ENCODE measurements around the gene KRTAP5-5. TPM values are rescaled to one million over a fixed set of nuclear protein-coding genes. Genes with fewer than 3 reads are reported as not detected.

KRTAP5-5 gene
- total and polyA plus RNA-seq, 2 experiments from 2014 or later: not detected

DNA sequence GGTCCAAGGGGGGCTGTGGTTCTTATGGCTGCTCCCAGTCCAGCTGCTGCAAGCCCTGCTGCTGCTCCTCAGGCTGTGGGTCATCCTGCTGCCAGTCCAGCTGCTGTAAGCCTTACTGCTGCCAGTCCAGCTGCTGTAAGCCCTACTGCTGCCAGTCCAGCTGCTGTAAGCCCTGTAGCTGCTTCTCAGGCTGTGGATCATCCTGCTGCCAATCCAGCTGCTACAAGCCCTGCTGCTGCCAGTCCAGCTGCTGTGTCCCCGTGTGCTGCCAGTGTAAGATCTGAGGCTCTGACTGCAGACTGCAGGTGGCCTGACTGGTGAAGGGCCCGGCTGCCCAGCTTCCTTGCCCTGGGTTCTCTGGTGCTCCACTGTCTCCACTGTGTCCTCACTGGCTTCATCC is 696 bp downstream of the KRTAP5-5 start:
- ATAC-seq (no peak), DNase-seq (ENCODE audit: low spot score) (no peak)
- peaks cover 4% of the 10 kb centered on the region; the same call in 1 of the 3 replicates for H3K4me1 Mint-ChIP-seq
- H3K27ac Mint-ChIP-seq: no peak overlapping the region
- peaks cover 3% of the 10 kb centered on the region; the same call in 1 of the 2 replicates for H3K4me1 ChIP-seq (ENCODE audit: insufficient read depth)
- H3K79me2 ChIP-seq (replicated peaks; ENCODE audit: insufficient read depth): no peaks in the 10 kb centered on the region
- H3K27me3 ChIP-seq (ENCODE audit: insufficient read depth): no peaks in the 10 kb centered on the region
- no peaks in the 10 kb centered on the region for H4K20me1 ChIP-seq (replicated peaks; ENCODE audit: insufficient read depth)
- no peak overlapping the region for H3K4me3 Mint-ChIP-seq
- no peaks in the 10 kb centered on the region for H3K9me2 ChIP-seq (ENCODE audit: insufficient read depth)
- no peaks in the 10 kb centered on the region for H3F3A ChIP-seq (replicated peaks; ENCODE audit: low read depth)
- H2AFZ ChIP-seq: no peak overlapping the region
- H3K27ac ChIP-seq (ENCODE audit: low read depth): no peak overlapping the region
- no peak overlapping the region for H3K4me2 ChIP-seq
- no peaks in the 10 kb centered on the region for H3K9me3 Mint-ChIP-seq
- TF ChIP-seq CREB1 (CRISPR knock-in tag; IDR thresholded peaks at IDR 0.05; ENCODE audit: low read depth) (no peak), STAT1 (IDR thresholded peaks at IDR 0.05; ENCODE audit: unreplicated experiment) (no peak), ZNF331 (CRISPR knock-in tag; IDR thresholded peaks at IDR 0.05; ENCODE audit: low read depth) (no peak), ZNF114 (CRISPR knock-in tag; IDR thresholded peaks at IDR 0.05) (no peak), POLR2AphosphoS5 (IDR thresholded peaks at IDR 0.05; ENCODE audit: low read depth) (no peak), NANOG (IDR thresholded peaks at IDR 0.05; ENCODE audit: borderline replicate concordance) (no peak)
- TF ChIP-seq, protein P1, sequence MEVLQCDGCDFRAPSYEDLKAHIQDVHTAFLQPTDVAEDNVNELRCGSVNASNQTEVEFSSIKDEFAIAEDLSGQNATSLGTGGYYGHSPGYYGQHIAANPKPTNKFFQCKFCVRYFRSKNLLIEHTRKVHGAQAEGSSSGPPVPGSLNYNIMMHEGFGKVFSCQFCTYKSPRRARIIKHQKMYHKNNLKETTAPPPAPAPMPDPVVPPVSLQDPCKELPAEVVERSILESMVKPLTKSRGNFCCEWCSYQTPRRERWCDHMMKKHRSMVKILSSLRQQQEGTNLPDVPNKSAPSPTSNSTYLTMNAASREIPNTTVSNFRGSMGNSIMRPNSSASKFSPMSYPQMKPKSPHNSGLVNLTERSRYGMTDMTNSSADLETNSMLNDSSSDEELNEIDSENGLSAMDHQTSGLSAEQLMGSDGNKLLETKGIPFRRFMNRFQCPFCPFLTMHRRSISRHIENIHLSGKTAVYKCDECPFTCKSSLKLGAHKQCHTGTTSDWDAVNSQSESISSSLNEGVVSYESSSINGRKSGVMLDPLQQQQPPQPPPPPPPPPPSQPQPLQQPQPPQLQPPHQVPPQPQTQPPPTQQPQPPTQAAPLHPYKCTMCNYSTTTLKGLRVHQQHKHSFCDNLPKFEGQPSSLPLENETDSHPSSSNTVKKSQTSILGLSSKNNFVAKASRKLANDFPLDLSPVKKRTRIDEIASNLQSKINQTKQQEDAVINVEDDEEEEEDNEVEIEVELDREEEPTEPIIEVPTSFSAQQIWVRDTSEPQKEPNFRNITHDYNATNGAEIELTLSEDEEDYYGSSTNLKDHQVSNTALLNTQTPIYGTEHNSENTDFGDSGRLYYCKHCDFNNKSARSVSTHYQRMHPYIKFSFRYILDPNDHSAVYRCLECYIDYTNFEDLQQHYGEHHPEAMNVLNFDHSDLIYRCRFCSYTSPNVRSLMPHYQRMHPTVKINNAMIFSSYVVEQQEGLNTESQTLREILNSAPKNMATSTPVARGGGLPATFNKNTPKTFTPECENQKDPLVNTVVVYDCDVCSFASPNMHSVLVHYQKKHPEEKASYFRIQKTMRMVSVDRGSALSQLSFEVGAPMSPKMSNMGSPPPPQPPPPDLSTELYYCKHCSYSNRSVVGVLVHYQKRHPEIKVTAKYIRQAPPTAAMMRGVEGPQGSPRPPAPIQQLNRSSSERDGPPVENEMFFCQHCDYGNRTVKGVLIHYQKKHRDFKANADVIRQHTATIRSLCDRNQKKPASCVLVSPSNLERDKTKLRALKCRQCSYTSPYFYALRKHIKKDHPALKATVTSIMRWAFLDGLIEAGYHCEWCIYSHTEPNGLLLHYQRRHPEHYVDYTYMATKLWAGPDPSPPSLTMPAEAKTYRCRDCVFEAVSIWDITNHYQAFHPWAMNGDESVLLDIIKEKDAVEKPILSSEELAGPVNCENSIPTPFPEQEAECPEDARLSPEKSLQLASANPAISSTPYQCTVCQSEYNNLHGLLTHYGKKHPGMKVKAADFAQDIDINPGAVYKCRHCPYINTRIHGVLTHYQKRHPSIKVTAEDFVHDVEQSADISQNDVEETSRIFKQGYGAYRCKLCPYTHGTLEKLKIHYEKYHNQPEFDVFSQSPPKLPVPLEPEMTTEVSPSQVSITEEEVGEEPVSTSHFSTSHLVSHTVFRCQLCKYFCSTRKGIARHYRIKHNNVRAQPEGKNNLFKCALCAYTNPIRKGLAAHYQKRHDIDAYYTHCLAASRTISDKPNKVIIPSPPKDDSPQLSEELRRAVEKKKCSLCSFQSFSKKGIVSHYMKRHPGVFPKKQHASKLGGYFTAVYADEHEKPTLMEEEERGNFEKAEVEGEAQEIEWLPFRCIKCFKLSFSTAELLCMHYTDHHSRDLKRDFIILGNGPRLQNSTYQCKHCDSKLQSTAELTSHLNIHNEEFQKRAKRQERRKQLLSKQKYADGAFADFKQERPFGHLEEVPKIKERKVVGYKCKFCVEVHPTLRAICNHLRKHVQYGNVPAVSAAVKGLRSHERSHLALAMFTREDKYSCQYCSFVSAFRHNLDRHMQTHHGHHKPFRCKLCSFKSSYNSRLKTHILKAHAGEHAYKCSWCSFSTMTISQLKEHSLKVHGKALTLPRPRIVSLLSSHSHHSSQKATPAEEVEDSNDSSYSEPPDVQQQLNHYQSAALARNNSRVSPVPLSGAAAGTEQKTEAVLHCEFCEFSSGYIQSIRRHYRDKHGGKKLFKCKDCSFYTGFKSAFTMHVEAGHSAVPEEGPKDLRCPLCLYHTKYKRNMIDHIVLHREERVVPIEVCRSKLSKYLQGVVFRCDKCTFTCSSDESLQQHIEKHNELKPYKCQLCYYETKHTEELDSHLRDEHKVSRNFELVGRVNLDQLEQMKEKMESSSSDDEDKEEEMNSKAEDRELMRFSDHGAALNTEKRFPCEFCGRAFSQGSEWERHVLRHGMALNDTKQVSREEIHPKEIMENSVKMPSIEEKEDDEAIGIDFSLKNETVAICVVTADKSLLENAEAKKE (CRISPR knock-in tag; IDR thresholded peaks at IDR 0.05): no peak
- TF ChIP-seq, protein P2, sequence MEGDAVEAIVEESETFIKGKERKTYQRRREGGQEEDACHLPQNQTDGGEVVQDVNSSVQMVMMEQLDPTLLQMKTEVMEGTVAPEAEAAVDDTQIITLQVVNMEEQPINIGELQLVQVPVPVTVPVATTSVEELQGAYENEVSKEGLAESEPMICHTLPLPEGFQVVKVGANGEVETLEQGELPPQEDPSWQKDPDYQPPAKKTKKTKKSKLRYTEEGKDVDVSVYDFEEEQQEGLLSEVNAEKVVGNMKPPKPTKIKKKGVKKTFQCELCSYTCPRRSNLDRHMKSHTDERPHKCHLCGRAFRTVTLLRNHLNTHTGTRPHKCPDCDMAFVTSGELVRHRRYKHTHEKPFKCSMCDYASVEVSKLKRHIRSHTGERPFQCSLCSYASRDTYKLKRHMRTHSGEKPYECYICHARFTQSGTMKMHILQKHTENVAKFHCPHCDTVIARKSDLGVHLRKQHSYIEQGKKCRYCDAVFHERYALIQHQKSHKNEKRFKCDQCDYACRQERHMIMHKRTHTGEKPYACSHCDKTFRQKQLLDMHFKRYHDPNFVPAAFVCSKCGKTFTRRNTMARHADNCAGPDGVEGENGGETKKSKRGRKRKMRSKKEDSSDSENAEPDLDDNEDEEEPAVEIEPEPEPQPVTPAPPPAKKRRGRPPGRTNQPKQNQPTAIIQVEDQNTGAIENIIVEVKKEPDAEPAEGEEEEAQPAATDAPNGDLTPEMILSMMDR (conservative IDR thresholded peaks at IDR 0.05; ENCODE audit: low read depth in 2 of 2): no peak
- H3K4me3 ChIP-seq: no peak overlapping the region
- peaks cover 22% of the 10 kb centered on the region for H3K27me3 Mint-ChIP-seq (ENCODE audit: insufficient read depth, low read depth, poor library complexity)
- no peaks in the 10 kb centered on the region for H3K36me3 ChIP-seq (ENCODE audit: insufficient read depth)
- no peaks in the 10 kb centered on the region; the same call in 2 of the 3 replicates for H3K36me3 Mint-ChIP-seq (ENCODE audit: low read depth)
